ENCODE data around the gene TMEM72. TPM values are rescaled to one million over a fixed set of nuclear protein-coding genes. Genes with fewer than 3 reads are reported as not detected.

The TMEM72 gene
- total and polyA plus RNA-seq, 2 donors (not counting 1 experiment from before 2014, with no cell fraction given): not detected

- TF ChIP-seq EZH2 (IDR thresholded peaks at IDR 0.05; ENCODE audit: borderline replicate concordance, insufficient read depth, low read depth, low read length, poor library complexity, severe bottlenecking): no peak
- TF ChIP-seq CTCF (IDR thresholded peaks at IDR 0.05): no peak
- CTCF ChIA-PET: interaction anchor here (1.0 to 1.1 kb wide), 2 partner anchors 11 to 15 kb away, joined by 3 to 5 read pairs; no protein-coding TSS in a partner anchor
- Histone ChIP-seq H3K27me3 (replicated peaks in 1 of 4; ENCODE audit: control extremely low read depth in 1 of 4, control insufficient read depth in 3 of 4, insufficient read depth in 4 of 4, low read length in 3 of 4) (peaks cover 0 to 9% (median 3%) of the 10 kb centered on the region in 4 experiments), H3K9ac (ENCODE audit: low read length) (no peak overlapping the region), H3K9me3 (ENCODE audit: control extremely low read depth in 1 of 3, control insufficient read depth in 2 of 3, insufficient read depth in 1 of 3, low read length in 2 of 3) (no peaks in the 10 kb centered on the region), H3K4me2 (replicated peaks; ENCODE audit: low read depth, low read length, poor library complexity, severe bottlenecking) (no peak overlapping the region), H3K4me1 (ENCODE audit: control insufficient read depth in 2 of 2, insufficient read depth in 2 of 2, low read length in 2 of 2) (peaks cover 6 to 8% of the 10 kb centered on the region in 2 donors), H3K4me3 (ENCODE audit: control extremely low read depth in 1 of 5, extremely low read depth in 1 of 5, insufficient read depth in 1 of 5, low read depth in 2 of 5, low read length in 4 of 5) (no peak overlapping the region), H2AFZ (ENCODE audit: insufficient read depth, low read depth, low read length, poor library complexity, severe bottlenecking) (no peak overlapping the region), H3K79me2 (ENCODE audit: control insufficient read depth, insufficient read depth, low read length) (no peaks in the 10 kb centered on the region), H3K27ac (ENCODE audit: low read length in 2 of 2) (no peak overlapping the region), H3K36me3 (replicated peaks in 1 of 2; ENCODE audit: control extremely low read depth in 1 of 2, control insufficient read depth in 1 of 2, extremely low read depth in 1 of 2, insufficient read depth in 2 of 2, low read length in 1 of 2) (no peaks in the 10 kb centered on the region), H4K20me1 (ENCODE audit: control insufficient read depth, insufficient read depth, low read length, poor library complexity, severe bottlenecking) (no peaks in the 10 kb centered on the region)
- ATAC-seq (ENCODE audit: low read depth) (no peak), DNase-seq (no peak)
- Mint-ChIP-seq H3K4me3 (no peak overlapping the region), H3K4me1 (peaks cover 7% of the 10 kb centered on the region), H3K27me3 (peaks cover 18% of the 10 kb centered on the region), H3K27ac (no peak overlapping the region), H3K9me3 (ENCODE audit: insufficient read depth) (no peaks in the 10 kb centered on the region)
- 75% methylated on average over 1 of the region's 1 CpG for WGBS (ENCODE audit: insufficient coverage)
- intact Hi-C loops (cut with micrococcal nuclease): no loop called here
- POLR2A ChIA-PET: no interaction called here
Measured at GRCh38 chr10:44874166-44874565, 37.0 kb upstream of the TMEM72 start.

DNA sequence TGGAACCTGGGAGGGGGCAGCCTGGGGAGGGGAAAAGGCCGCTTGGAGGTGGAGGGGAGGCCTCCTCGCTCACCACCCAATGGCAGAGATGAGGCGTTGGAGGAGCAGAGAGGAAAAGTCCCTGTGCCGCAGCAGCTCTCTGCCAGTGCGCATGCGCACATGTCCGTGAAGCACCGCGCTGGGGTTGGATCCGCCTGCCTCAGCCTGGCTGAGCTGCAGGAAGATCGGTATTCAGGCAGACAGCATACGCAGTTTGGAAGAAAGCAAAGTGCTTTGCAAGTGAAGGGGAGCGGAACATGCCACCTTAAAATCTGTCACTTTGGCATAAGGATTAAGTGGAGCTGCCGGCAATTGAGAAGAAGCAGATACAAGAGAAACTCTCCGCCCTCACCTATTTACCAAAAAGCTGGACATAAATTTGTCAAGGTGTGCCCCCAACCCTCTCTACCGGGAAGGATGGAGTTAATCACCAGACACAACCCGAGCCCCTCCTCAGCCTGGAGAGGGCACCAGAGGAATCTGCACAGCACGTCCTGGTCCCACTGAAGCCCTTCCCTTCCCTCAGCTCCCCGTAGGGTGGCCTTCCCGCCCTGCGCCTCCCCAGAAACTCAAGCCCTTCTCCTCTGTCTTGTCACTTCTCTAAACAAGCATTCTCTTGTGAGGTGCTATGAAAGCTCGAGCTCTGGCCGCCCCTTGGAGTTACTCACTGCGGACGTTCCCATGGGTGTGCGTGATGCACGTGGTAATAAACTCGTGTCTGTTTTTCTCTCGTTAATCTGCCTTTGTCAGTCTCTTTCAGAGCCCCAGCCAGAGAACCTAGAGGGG, 32.2 kb upstream of the TMEM72 start:
- no peaks in the 10 kb centered on the region for H3K9me3 Mint-ChIP-seq (ENCODE audit: insufficient read depth)
- H3K27me3 ChIP-seq (replicated peaks in 1 of 4; ENCODE audit: control extremely low read depth in 1 of 4, control insufficient read depth in 3 of 4, insufficient read depth in 4 of 4, low read length in 3 of 4): peaks cover 0 to 16% (median 3%) of the 10 kb centered on the region in 4 experiments
- WGBS (ENCODE audit: insufficient coverage): 15% methylated on average over 25 of the region's 29 CpGs
- peak overlapping the region; percentile 86 for H3K4me3 Mint-ChIP-seq
- peak overlapping the region; percentile 41 for H3K9ac ChIP-seq (ENCODE audit: low read length)
- peaks cover 12% of the 10 kb centered on the region for H3K4me1 Mint-ChIP-seq
- H3K27ac Mint-ChIP-seq: no peak overlapping the region
- ATAC-seq (ENCODE audit: low read depth) (no peak), DNase-seq (peak; percentile 73)
- peak overlapping the region; percentile 75 for H2AFZ ChIP-seq (ENCODE audit: insufficient read depth, low read depth, low read length, poor library complexity, severe bottlenecking)
- H3K27me3 Mint-ChIP-seq: peaks cover 41% of the 10 kb centered on the region
- H3K4me3 ChIP-seq (ENCODE audit: control extremely low read depth in 1 of 5, extremely low read depth in 1 of 5, insufficient read depth in 1 of 5, low read depth in 2 of 5, low read length in 4 of 5): peak overlapping the region; percentile 37 to 68 (median 45)
- H3K36me3 ChIP-seq (replicated peaks in 1 of 2; ENCODE audit: control extremely low read depth in 1 of 2, control insufficient read depth in 1 of 2, extremely low read depth in 1 of 2, insufficient read depth in 2 of 2, low read length in 1 of 2): no peaks in the 10 kb centered on the region
- CTCF ChIA-PET: interaction anchor here (0.6 to 1.0 kb wide), 4 partner anchors 10 to 1276 kb away, joined by 3 to 6 read pairs (median 3); no protein-coding TSS in a partner anchor
- no peak overlapping the region for H3K27ac ChIP-seq (ENCODE audit: low read length in 2 of 2)
- intact Hi-C loops (cut with micrococcal nuclease): loop anchor here (5.0 kb wide), 1 partner anchor 93 kb away; no protein-coding TSS in a partner anchor
- H3K4me2 ChIP-seq (replicated peaks; ENCODE audit: low read depth, low read length, poor library complexity, severe bottlenecking): peak overlapping the region; percentile 75
- H3K9me3 ChIP-seq (ENCODE audit: control extremely low read depth in 1 of 3, control insufficient read depth in 2 of 3, insufficient read depth in 1 of 3, low read length in 2 of 3): peaks cover 0 to 2% (median 0%) of the 10 kb centered on the region in 3 donors
- TF ChIP-seq EZH2 (IDR thresholded peaks at IDR 0.05; ENCODE audit: borderline replicate concordance, insufficient read depth, low read depth, low read length, poor library complexity, severe bottlenecking): no peak
- H3K4me1 ChIP-seq (ENCODE audit: control insufficient read depth in 2 of 2, insufficient read depth in 2 of 2, low read length in 2 of 2): peaks cover 8 to 16% of the 10 kb centered on the region in 2 donors
- POLR2A ChIA-PET: no interaction called here
- H4K20me1 ChIP-seq (ENCODE audit: control insufficient read depth, insufficient read depth, low read length, poor library complexity, severe bottlenecking): no peaks in the 10 kb centered on the region
- no peaks in the 10 kb centered on the region for H3K79me2 ChIP-seq (ENCODE audit: control insufficient read depth, insufficient read depth, low read length)

Data from B cell (primary cell).